22Rv1 (cell line): ENCODE data around the gene IL17REL.

Source experiments
- CTCF ChIP-seq: fragments of 450-650 bp; IDR thresholded peaks from 2 replicates; pipeline ENCODE4 v1.5.1; 2017; ENCODE audit warnings: mild to moderate bottlenecking
- ZFX ChIP-seq: fragments of 450-650 bp; IDR thresholded peaks from 2 replicates; pipeline ENCODE4 v1.6.1; 2017; ENCODE audit warnings: antibody characterized with exemption, borderline replicate concordance

DNA sequence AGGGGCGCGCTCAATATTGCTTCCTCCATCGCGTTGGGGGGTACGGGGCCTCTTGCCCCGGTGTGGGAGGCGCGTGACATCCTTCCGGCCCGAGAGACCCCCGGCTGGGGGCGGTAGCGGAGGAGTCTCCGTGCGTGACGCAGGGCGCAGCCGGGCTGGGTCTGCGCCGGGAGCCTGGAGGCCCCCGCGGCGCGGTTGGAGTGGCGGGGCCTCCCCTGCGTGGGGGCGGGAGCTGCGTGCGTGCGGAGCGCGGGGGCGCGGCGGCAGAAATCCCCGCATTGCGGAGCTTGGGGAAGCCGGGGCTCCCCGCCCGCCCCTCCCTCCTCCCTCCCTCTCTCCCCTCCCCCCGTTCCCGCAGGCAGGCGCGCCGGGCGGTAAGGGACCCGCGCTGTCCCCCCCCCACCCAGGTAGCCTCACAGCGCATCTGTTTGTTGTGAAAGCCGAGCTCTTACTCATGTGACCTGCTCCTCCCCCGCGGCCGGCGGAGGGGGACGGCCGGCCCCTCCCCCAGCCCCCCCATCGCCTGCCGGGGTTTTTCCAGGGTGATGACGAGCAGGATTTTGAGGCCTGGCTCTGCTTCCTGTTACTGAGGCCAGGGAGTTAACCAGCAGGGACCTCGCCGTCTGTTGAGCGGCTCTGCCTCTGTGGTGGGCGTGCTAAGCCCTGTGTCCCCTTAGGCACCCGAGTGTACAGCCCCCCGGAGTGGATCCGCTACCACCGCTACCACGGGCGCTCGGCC lies 50.4 kb downstream of the IL17REL start:
- no peak for TF ChIP-seq ZFX
- no peak for TF ChIP-seq CTCF
